Skeletal muscle satellite cell (primary cell): ENCODE measurements around the gene LDHA. TPM values are rescaled to one million over a fixed set of nuclear protein-coding genes. Genes with fewer than 3 reads are reported as not detected.

ENCODE experiments used
- H3K27me3 ChIP-seq: 2 replicates; pipeline ENCODE4 v1.7.0; 2013; ENCODE audit warnings: low read length; ENCODE audit not compliant: control insufficient read depth, insufficient read depth
- H3K36me3 ChIP-seq: 2 replicates; pipeline ENCODE4 v1.7.0; 2013; ENCODE audit warnings: mild to moderate bottlenecking, control low read depth, low read length; ENCODE audit not compliant: insufficient read depth
- H3K4me1 ChIP-seq: 2 replicates; pipeline ENCODE4 v1.7.0; 2013; ENCODE audit warnings: low read length; ENCODE audit not compliant: control insufficient read depth, insufficient read depth
- H3K4me2 ChIP-seq: 2 replicates; pipeline ENCODE4 v1.7.0; 2013; ENCODE audit warnings: mild to moderate bottlenecking, low read length
- H3K4me3 ChIP-seq: 2 replicates; pipeline ENCODE4 v1.7.0; 2013; ENCODE audit warnings: low read length
- H3K9ac ChIP-seq: 2 replicates; pipeline ENCODE4 v1.7.0; 2013; ENCODE audit warnings: mild to moderate bottlenecking, low read depth, low read length, moderate library complexity
- H3K9me3 ChIP-seq: replicated peaks from 2 replicates; pipeline ENCODE4 v1.7.0; 2013; ENCODE audit warnings: mild to moderate bottlenecking, control low read depth, low read length
- total RNA-seq: library from RNA; depleted of rRNA; stranded (reverse); fragments of >200 nt; gene quantifications from 2 replicates; pipeline ENCODE4 v1.2.3, GENCODE V29; 2012; rRNA removed

Gene LDHA
- total RNA-seq, result 1,232 and 1,709 TPM in 2 replicates

GRCh38 chr11:18394275-18394927 is at the start of gene LDHA:
Gene LDHA (plus strand): TSS chr11:18394563. CDS start chr11:18396843, 2,280 bp downstream.
- no peaks in the 10 kb centered on the region for H3K9me3 ChIP-seq
- peak within 1 kb of the TSS; percentile 92 for H3K4me2 ChIP-seq
- peak within 1 kb of the TSS; percentile 96 for H3K4me3 ChIP-seq
- no peaks in the 10 kb centered on the region for H3K27me3 ChIP-seq
- H3K36me3 ChIP-seq, result peaks cover 41% of the 10 kb centered on the region
- H3K9ac ChIP-seq, result peak within 1 kb of the TSS; percentile 99
- H3K4me1 ChIP-seq, result peaks cover 47% of the 10 kb centered on the region

DNA sequence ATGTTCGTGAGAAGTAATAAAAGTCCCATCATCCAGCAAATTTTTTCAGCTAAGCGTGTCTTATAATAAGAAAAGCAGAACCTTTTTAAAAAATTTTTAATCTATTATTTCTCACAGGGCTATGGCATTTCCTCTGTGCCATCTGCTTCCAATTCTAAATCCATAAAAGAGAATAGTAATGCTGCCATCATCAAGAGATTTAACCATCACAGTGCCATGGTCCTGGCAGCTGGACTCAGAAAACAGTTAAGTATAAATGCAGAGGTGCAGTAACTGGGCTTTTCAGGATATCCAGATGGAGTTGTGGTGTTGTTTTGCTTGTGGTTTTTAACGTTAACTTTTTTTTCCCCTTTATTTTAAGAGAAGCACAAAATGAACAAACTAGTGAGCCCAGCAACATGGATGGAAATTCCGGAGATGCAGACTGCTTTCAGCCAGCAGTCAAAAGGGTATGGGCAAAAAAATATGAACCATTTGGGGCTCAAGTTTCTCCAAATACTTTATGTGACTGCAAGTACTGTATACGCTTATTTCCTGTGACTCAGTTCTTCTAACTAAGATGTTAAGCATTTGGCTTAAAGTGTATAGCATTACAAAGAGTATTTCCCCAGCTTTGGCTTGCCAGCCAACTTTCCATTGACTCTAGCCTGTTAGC is 46.8 kb upstream of the LDHA start:
- H3K4me1 ChIP-seq, result peaks cover 32% of the 10 kb centered on the region
- H3K27me3 ChIP-seq, result no peaks in the 10 kb centered on the region
- H3K36me3 ChIP-seq, result peaks cover 54% of the 10 kb centered on the region
- no peak overlapping the region for H3K4me3 ChIP-seq
- peak overlapping the region; percentile 51 for H3K4me2 ChIP-seq
- H3K9me3 ChIP-seq, result no peaks in the 10 kb centered on the region
- peak overlapping the region; percentile 12 for H3K9ac ChIP-seq

DNA sequence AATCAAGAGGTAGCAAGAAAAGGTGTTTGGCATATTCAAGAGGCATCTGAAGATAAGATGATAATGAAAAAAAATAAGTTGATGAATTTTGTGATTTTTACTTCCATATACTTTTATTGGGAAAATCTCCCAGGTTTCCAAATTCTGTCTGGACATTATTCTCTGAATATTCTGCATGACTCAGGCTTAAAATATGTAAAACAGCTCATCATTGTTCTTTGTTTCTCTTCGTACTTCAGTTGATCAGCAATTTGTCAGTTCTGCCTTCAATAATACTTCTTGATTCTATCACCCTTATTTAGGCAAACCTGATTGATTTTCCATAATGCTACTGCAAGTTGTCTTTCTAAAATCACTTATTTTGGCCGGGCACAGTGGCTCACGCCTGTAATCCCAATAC is 41.8 kb upstream of the LDHA start:
- Histone ChIP-seq H3K27me3 (no peaks in the 10 kb centered on the region), H3K36me3 (peaks cover 65% of the 10 kb centered on the region), H3K4me3 (no peak overlapping the region), H3K4me1 (peaks cover 22% of the 10 kb centered on the region), H3K9ac (no peak overlapping the region), H3K9me3 (no peaks in the 10 kb centered on the region), H3K4me2 (no peak overlapping the region)

- H3K36me3 ChIP-seq, result peaks cover 79% of the 10 kb centered on the region
- H3K4me3 ChIP-seq, result no peak overlapping the region
- no peak overlapping the region for H3K9ac ChIP-seq
Observed at GRCh38 chr11:18358646-18359045, 35.7 kb upstream of the LDHA start.

GRCh38 chr11:18361154-18361553 is 33.2 kb upstream of the LDHA start:
- Histone ChIP-seq H3K4me2 (no peak overlapping the region), H3K9ac (no peak overlapping the region), H3K27me3 (no peaks in the 10 kb centered on the region), H3K9me3 (no peaks in the 10 kb centered on the region), H3K4me3 (no peak overlapping the region), H3K4me1 (no peaks in the 10 kb centered on the region), H3K36me3 (peaks cover 82% of the 10 kb centered on the region)

More at GRCh38 chr11:18358646-18359045, 35.7 kb upstream of the LDHA start:
- H3K27me3 ChIP-seq, result no peaks in the 10 kb centered on the region
- no peaks in the 10 kb centered on the region for H3K4me1 ChIP-seq
- no peak overlapping the region for H3K4me2 ChIP-seq
- no peaks in the 10 kb centered on the region for H3K9me3 ChIP-seq

DNA sequence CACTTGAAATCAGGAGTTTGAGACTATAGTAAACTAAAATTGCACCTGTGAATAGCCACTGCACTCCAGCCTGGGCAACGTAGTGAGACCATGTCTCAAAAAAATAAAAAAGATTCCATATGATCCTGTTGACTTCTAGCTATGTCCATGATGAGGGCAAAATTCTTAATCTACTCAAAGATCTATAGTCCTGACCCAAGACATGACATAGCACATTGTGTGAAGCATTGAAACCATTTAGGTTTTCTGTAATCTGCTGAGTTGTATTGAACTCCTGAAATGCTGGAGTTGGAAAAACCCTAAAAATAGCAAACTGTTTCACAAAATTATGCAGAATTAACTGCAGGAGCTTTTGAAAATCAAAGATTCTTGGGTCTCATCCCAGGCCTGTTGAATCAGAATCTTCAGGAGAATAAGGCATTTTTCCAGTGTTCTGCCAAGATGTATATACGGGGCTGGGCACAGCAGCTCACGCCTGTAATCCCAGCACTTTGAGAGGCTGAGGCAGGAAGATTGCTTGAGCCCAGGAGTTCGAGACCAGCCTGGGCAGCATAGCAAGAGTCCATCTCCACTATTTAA is 29.8 kb upstream of the LDHA start:
- no peak overlapping the region for H3K4me2 ChIP-seq
- H3K36me3 ChIP-seq, result peaks cover 69% of the 10 kb centered on the region
- H3K9me3 ChIP-seq, result no peaks in the 10 kb centered on the region
- H3K4me1 ChIP-seq, result peaks cover 6% of the 10 kb centered on the region
- H3K4me3 ChIP-seq, result no peak overlapping the region
- no peak overlapping the region for H3K9ac ChIP-seq
- H3K27me3 ChIP-seq, result no peaks in the 10 kb centered on the region

GRCh38 chr11:18365741-18366140 is 28.6 kb upstream of the LDHA start:
- peaks cover 6% of the 10 kb centered on the region for H3K4me1 ChIP-seq
- no peaks in the 10 kb centered on the region for H3K9me3 ChIP-seq
- no peaks in the 10 kb centered on the region for H3K27me3 ChIP-seq
- no peak overlapping the region for H3K4me2 ChIP-seq
- H3K4me3 ChIP-seq, result no peak overlapping the region
- H3K9ac ChIP-seq, result no peak overlapping the region
- H3K36me3 ChIP-seq, result peaks cover 63% of the 10 kb centered on the region

- Histone ChIP-seq H3K9ac (no peak overlapping the region), H3K4me3 (no peak overlapping the region), H3K27me3 (no peaks in the 10 kb centered on the region), H3K9me3 (no peaks in the 10 kb centered on the region), H3K36me3 (peaks cover 58% of the 10 kb centered on the region), H3K4me1 (peaks cover 6% of the 10 kb centered on the region), H3K4me2 (no peak overlapping the region)
Observed at GRCh38 chr11:18366286-18366685, 28.1 kb upstream of the LDHA start.

- no peak overlapping the region for H3K4me2 ChIP-seq
- H3K36me3 ChIP-seq, result peaks cover 50% of the 10 kb centered on the region
- H3K4me1 ChIP-seq, result peaks cover 6% of the 10 kb centered on the region
- no peak overlapping the region for H3K9ac ChIP-seq
- no peaks in the 10 kb centered on the region for H3K9me3 ChIP-seq
- H3K4me3 ChIP-seq, result no peak overlapping the region
- no peaks in the 10 kb centered on the region for H3K27me3 ChIP-seq
Observed at GRCh38 chr11:18367431-18367830, 26.9 kb upstream of the LDHA start.

DNA sequence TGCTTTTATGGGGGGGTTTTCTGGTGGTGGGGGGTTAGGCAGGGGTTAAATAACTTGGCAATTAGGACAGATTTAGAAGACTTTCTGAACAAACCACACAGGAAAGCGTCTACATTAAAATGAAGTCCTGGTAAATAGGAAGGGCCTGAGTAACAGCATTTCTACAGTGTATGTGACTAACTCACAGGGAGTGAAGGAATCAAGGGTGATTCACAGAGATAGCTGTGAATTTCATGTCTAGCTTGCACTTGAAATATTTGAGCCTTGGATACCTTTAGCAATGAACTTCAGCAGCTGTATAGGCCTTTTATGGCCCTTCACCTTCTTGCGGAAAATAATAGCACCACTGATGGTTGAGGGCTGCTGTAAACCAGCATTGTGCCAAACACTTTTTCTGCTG is 26.1 kb upstream of the LDHA start:
- Histone ChIP-seq H3K27me3 (no peaks in the 10 kb centered on the region), H3K4me3 (peak overlapping the region; percentile 19), H3K4me1 (peaks cover 6% of the 10 kb centered on the region), H3K36me3 (peaks cover 45% of the 10 kb centered on the region), H3K4me2 (no peak overlapping the region), H3K9me3 (no peaks in the 10 kb centered on the region), H3K9ac (no peak overlapping the region)

GRCh38 chr11:18369398-18369797 is 25.0 kb upstream of the LDHA start:
- Histone ChIP-seq H3K4me3 (no peak overlapping the region), H3K9ac (no peak overlapping the region), H3K9me3 (no peaks in the 10 kb centered on the region), H3K36me3 (peaks cover 35% of the 10 kb centered on the region), H3K4me2 (no peak overlapping the region), H3K4me1 (peaks cover 6% of the 10 kb centered on the region), H3K27me3 (no peaks in the 10 kb centered on the region)
